ENCODE data around the gene KCNH1.

DNA sequence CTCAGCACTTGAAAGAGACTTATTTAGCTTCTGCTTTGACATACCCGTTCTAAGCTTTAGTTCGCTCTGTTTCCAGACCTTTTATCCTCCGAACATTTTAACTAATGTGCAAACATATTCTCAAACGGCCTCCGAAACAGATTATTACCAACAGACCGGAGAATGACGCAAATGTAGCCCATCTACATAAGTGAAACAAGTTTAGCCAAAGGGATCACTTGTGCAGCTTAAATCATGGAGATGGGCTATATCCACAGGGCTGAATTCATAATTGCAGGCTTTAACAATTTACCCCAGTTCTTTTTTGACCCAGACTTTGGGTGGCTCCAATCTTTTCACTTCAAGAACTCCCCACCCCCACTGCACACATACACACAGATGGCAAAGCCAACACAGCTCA lies 119.7 kb downstream of the KCNH1 start:
- no peak for TF ChIP-seq USF2 (CRISPR knock-in tag; IDR thresholded peaks at IDR 0.05)
- TF ChIP-seq CTCF (IDR thresholded peaks at IDR 0.05 in 2 of 3, conservative IDR thresholded peaks at IDR 0.05 in 1 of 3; ENCODE audit: insufficient read depth in 2 of 3, low read depth in 1 of 3, low read length in 3 of 3), result no peak
- TF ChIP-seq MCM5 (IDR thresholded peaks at IDR 0.05; ENCODE audit: low read depth), result no peak
- TF ChIP-seq RCOR1 (IDR thresholded peaks at IDR 0.05; ENCODE audit: borderline replicate concordance in 1 of 2, low read depth in 2 of 2, low read length in 2 of 2), result no peak
- no peak for TF ChIP-seq SIX5 (IDR thresholded peaks at IDR 0.05; ENCODE audit: borderline replicate concordance in 1 of 2, insufficient read depth in 1 of 2, low read depth in 1 of 2, low read length in 2 of 2)
